Hematopoietic multipotent progenitor cell treated with erythropoietin and hydrocortisone succinate and interleukin-3 and kit ligand, for 8 days (in vitro differentiated cells): Measurements from ENCODE around the gene GRWD1.

Experiments used
- DNase-seq: peaks from one replicate; pipeline ENCODE4 v3.0.0-alpha.2; 2015

The GRWD1 gene

DNA sequence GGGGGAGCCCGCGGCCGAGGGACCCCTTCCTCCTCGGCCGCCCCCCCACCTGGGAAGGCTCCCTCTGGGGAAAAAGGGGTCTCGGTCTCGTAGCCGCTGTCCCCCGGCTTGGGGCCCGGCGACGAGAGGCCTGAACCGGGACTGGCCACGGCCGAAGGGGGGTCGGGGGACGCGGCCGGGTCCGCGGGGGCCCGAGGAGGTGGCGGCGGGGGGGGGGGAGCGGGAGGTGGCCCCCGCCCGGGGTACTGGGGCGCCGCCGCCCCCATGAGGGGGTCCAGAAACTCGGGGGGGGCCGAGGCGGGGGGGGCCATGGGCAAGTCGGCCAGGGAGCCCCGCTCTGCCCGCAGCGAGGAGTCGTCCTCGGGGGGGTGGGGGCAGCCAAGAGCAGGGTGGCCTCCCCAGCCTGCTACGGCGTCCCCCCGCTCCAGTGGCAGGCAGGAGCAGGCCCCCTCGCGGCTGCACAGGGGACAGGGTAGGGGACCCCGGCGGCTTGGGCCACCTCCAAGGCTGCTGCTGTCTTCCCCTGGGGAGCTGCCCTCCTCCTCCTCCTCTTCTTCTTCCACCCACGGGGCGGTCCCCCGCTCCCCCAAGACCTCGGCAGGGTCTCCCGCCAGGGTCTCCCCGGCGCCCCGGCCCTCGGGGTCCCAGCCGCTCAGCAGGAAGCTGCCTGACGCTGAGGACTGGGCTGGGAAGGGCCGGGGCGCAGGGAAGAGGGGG lies 53.0 kb downstream of the GRWD1 start:
- no peak for DNase-seq

DNA sequence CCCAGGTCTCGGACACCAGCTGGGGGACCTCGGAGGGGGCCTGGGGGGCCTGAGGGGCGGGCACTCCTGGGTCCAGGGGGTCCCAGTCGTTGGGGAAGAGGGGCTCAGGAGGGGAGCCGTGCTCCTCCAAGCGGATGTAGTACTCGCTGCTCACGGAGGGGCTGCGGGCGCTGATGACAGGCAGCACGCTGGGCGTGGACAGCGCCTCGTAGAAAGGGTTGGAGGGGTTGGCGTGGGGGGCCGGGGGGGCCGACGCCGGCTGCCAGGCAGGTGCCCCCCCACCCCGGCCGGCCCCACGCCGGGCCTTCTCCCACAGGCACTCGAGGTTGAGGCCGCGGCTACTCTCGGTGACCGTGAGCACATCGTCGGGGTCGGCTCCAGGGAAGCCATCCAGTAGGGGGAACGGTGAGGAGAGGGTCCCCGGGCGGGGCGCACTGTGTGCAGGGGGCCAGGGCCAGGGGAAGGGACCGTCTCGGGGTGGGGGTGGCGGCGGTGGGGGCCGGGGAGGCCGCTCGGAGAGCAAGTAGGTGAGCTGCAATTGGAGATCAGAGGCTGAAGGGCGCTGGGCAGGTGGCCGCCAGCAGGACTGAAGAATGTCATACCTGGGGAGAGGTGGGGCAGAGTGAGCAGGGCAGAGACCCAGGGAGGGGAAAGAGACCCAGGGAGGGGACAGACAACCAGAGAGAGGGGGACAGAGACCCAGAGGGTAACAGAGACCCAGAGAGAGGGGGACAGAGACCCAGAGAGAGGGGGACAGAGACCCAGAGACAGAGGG lies 53.7 kb downstream of the GRWD1 start:
- no peak for DNase-seq

DNA sequence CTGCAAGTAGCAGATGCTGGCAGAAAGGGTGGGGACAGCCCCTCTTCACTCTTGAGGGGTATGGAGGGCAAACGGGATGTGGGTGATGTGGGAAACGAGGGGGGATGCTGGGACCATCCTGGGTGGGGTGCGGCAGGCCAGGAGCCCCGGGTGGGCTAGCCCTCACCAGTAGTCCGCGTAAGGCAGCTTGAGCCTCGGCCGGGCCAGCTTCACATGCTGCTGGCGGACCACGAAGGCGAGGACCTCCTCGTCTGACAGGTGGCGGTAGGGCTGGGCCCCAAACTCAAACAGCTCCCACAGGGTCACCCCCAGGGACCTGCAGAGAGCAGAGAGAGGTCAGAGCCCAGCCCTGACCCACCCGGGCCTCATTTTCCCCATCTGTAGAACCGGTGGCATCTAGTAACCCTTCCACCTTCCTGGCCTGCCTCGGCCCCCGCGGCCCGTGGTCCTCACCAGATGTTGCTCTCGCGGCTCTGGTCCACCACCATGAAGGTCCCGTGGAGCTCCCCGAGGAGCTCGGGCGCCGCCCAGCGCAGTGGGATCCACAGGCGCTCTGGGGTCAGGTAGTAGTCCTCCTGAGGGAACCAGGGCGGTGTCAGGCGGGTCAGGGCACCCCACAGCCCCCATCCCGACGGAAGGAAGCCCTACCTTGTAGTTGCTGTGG lies 55.2 kb downstream of the GRWD1 start:
- no peak for DNase-seq

DNA sequence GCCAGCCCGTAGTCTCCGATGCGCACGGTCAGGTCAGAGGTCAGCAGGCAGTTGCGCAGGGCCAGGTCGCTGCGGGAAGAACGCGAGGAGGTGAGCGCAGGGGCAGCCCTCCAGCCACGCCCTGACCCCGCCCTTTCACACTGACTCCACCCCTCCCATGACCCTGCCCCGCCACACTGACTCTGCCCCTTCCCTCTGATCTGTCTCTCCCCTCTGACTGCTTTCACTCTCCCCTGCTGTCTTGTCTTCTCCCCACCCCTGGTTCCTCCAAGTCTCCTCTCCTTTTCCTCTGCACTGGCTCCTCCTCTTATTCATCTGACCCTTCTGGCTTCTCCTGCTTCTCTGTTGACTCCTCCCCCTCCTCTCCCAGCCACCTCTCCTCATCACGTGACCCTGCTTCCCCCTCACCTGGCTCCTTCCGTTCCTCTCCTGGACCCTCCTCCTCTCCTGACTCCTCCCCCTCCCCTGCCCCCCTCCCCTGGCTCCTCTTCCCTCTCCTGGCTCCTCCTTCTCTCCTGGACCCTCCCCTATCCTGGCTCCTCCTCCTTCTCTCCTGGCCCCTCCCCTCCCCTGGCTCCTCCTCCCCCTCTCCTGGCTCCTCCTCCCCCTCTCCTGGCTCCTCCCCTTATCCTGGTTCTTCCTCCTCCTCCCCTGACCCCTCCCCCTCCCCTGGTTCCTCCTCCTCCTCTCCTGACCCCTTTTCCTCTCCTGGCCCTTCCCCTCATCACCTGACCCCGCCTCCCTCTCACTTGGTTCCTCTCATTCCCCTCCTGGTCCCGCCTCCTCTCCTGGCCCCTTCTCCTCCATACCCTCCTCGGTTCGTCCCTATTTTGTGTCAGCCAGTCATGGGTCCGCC lies 55.9 kb downstream of the GRWD1 start:
- DNase-seq: peak; percentile 65

GRCh38 chr19:48502350-48503018 lies 56.7 kb downstream of the GRWD1 start:
- no peak for DNase-seq

DNA sequence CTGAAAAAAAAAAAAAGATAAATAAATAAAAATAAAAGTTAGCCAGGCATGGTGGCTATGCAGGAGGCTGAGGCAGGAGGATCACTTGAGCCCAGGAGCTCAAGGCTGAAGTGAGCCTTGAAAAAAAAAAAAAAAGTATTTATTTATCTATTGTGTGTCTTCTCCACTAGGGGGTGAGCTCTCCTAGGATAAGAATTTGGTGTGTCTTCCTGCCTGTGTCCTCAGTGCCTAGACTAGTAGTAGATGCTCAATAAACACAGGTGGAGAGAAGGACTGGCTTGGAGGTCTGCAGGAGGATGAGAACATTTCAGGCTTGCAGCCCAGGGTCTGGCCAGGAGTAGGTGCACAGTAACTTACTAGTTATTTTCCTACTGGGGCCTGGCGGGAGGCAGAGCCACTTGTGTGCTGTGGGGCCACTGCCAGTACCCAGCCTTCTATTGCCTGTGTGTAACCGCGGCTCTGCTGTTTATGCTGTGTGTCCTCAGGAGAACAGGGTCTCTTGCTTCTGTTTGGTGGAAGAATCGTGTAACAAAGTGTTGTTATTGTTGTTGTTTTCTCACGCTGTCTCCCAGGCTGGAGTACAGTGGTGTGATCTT lies 60.5 kb downstream of the GRWD1 start:
- peak; percentile 77 for DNase-seq
